ENCODE results near the gene TPO.

Gene TPO

GRCh38 chr2:1413156-1413710 is at the start of gene TPO:
Gene TPO (plus strand): TSS chr2:1413463. CDS start chr2:1414409, 946 bp downstream.
- H3K27ac ChIP-seq (ENCODE audit: low read depth, low read length): no peak within 1 kb of the TSS
- no peaks in the 10 kb centered on the region for H3K79me2 ChIP-seq (ENCODE audit: control insufficient read depth, insufficient read depth, low read length, unreplicated experiment)
- no peaks in the 10 kb centered on the region for H3K4me1 ChIP-seq (ENCODE audit: control insufficient read depth, insufficient read depth, low read length, unreplicated experiment)
- no peaks in the 10 kb centered on the region for H3K27me3 ChIP-seq (ENCODE audit: insufficient read depth, low read length)
- no peak within 1 kb of the TSS for H2AFZ ChIP-seq (ENCODE audit: low read length, unreplicated experiment)
- H3K36me3 ChIP-seq (ENCODE audit: insufficient read depth, low read length): no peaks in the 10 kb centered on the region
- no peak within 1 kb of the TSS for H3K4me3 ChIP-seq (ENCODE audit: low read depth, low read length)

DNA sequence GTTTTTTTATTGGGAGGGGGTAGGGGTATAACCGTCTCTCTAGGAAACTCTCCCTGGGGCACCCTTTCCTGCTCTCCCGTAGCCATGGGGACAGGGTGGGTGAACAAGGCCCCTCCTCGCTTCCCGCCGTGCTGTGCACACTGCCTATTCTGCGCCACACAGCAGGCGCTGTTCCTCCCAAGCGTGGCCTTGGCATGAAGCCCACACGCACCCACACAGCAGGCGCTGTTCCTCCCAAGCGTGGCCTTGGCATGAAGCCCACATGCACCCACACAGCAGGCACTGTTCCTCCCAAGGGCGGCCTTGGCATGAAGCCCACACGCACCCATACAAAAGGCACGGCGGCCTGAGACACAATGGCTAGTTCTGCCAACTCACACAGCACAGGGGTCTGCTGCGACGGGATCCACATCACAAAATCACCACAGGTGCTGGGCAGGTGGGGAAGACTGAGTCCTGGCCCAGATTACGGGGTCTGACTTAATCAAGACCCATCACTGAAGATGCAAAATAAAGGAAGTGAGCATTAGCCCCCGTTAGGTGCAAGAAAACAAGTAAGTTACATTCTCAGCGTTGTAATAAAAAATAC is 46.6 kb upstream of the TPO start:
- Histone ChIP-seq H2AFZ (ENCODE audit: low read length, unreplicated experiment) (no peak overlapping the region), H3K27ac (ENCODE audit: low read depth, low read length) (no peak overlapping the region), H3K36me3 (ENCODE audit: insufficient read depth, low read length) (no peaks in the 10 kb centered on the region), H3K79me2 (ENCODE audit: control insufficient read depth, insufficient read depth, low read length, unreplicated experiment) (no peaks in the 10 kb centered on the region), H3K4me3 (ENCODE audit: low read depth, low read length) (no peak overlapping the region), H3K4me1 (ENCODE audit: control insufficient read depth, insufficient read depth, low read length, unreplicated experiment) (no peaks in the 10 kb centered on the region), H3K27me3 (ENCODE audit: insufficient read depth, low read length) (no peaks in the 10 kb centered on the region)

DNA sequence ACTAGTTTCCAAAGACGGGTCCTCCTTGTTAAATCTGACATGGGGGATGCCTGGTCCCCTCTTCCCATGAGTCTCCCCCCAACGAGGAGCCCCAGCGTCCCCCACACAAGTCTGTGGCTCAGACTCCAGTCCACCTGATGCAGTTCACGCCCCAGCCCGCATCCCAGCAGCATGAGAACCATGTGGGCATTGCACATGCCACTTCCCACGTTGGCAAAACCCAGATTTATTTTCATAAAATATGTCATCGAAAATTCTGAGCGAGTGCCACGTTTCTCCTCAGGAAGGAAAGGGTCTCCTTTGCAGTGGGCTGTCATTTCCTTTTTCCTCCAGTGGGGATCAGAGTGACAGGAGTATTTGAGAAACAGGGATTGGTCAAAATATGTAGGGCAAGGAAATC is 45.7 kb upstream of the TPO start:
- Histone ChIP-seq H3K27me3 (ENCODE audit: insufficient read depth, low read length) (no peaks in the 10 kb centered on the region), H3K4me3 (ENCODE audit: low read depth, low read length) (no peak overlapping the region), H3K36me3 (ENCODE audit: insufficient read depth, low read length) (no peaks in the 10 kb centered on the region), H2AFZ (ENCODE audit: low read length, unreplicated experiment) (no peak overlapping the region), H3K27ac (ENCODE audit: low read depth, low read length) (no peak overlapping the region), H3K4me1 (ENCODE audit: control insufficient read depth, insufficient read depth, low read length, unreplicated experiment) (no peaks in the 10 kb centered on the region), H3K79me2 (ENCODE audit: control insufficient read depth, insufficient read depth, low read length, unreplicated experiment) (no peaks in the 10 kb centered on the region)

DNA sequence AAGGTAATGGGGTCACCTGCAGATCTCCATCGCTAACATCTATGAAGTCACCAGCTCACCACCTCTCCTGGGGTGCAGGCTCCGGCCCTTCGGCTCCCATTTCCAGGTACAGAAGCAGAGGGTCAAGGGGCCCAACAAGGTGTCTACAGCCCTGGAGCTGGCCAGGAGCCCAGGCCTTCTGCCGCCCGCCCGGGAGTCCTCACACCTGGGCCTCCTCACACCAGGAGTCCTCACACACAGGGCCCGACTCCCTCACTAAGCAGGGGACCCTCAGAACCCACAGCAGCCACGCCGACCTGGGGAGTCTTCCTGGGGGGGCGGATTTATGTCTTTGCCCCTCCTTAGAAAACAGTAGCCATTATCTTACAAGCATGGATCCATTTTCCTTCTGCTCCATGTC is 43.4 kb upstream of the TPO start:
- Histone ChIP-seq H3K27ac (ENCODE audit: low read depth, low read length) (no peak overlapping the region), H3K27me3 (ENCODE audit: insufficient read depth, low read length) (no peaks in the 10 kb centered on the region), H2AFZ (ENCODE audit: low read length, unreplicated experiment) (no peak overlapping the region), H3K79me2 (ENCODE audit: control insufficient read depth, insufficient read depth, low read length, unreplicated experiment) (no peaks in the 10 kb centered on the region), H3K4me1 (ENCODE audit: control insufficient read depth, insufficient read depth, low read length, unreplicated experiment) (no peaks in the 10 kb centered on the region), H3K36me3 (ENCODE audit: insufficient read depth, low read length) (no peaks in the 10 kb centered on the region), H3K4me3 (ENCODE audit: low read depth, low read length) (no peak overlapping the region)

- Histone ChIP-seq H3K4me3 (ENCODE audit: low read depth, low read length) (no peak overlapping the region), H2AFZ (ENCODE audit: low read length, unreplicated experiment) (no peak overlapping the region), H3K27ac (ENCODE audit: low read depth, low read length) (no peak overlapping the region), H3K27me3 (ENCODE audit: insufficient read depth, low read length) (no peaks in the 10 kb centered on the region), H3K79me2 (ENCODE audit: control insufficient read depth, insufficient read depth, low read length, unreplicated experiment) (no peaks in the 10 kb centered on the region), H3K36me3 (ENCODE audit: insufficient read depth, low read length) (no peaks in the 10 kb centered on the region), H3K4me1 (ENCODE audit: control insufficient read depth, insufficient read depth, low read length, unreplicated experiment) (no peaks in the 10 kb centered on the region)
These were observed 42.8 kb upstream of the TPO start for GRCh38 chr2:1370461-1370860.

- Histone ChIP-seq H3K79me2 (ENCODE audit: control insufficient read depth, insufficient read depth, low read length, unreplicated experiment) (no peaks in the 10 kb centered on the region), H3K4me1 (ENCODE audit: control insufficient read depth, insufficient read depth, low read length, unreplicated experiment) (no peaks in the 10 kb centered on the region), H3K4me3 (ENCODE audit: low read depth, low read length) (no peak overlapping the region), H2AFZ (ENCODE audit: low read length, unreplicated experiment) (no peak overlapping the region), H3K27me3 (ENCODE audit: insufficient read depth, low read length) (no peaks in the 10 kb centered on the region), H3K27ac (ENCODE audit: low read depth, low read length) (no peak overlapping the region), H3K36me3 (ENCODE audit: insufficient read depth, low read length) (no peaks in the 10 kb centered on the region)
These were observed 42.2 kb upstream of the TPO start for GRCh38 chr2:1371082-1371481.

DNA sequence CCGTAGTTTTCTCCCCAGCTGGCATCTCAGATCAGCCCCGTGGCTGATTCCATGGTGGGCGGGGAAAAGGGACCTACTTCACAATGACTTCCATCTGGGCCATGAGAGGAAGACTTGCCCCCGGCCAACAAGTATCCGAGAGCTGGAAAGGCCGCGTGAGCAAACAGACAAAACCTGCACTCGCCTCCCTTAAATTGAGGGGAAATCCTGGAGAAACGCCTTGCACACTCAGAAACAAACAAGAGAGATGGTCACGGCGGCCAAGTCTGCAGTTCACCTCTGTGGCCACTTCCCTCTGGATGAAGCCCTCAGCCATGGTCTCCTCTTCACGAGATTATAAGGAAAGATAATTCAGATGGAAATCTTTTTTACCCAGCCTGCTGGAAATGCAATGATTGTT is 39.4 kb upstream of the TPO start:
- H3K27ac ChIP-seq (ENCODE audit: low read depth, low read length): no peak overlapping the region
- H3K4me1 ChIP-seq (ENCODE audit: control insufficient read depth, insufficient read depth, low read length, unreplicated experiment): no peaks in the 10 kb centered on the region
- no peaks in the 10 kb centered on the region for H3K27me3 ChIP-seq (ENCODE audit: insufficient read depth, low read length)
- H3K79me2 ChIP-seq (ENCODE audit: control insufficient read depth, insufficient read depth, low read length, unreplicated experiment): no peaks in the 10 kb centered on the region
- no peak overlapping the region for H2AFZ ChIP-seq (ENCODE audit: low read length, unreplicated experiment)
- no peak overlapping the region for H3K4me3 ChIP-seq (ENCODE audit: low read depth, low read length)
- H3K36me3 ChIP-seq (ENCODE audit: insufficient read depth, low read length): no peaks in the 10 kb centered on the region

- H3K4me1 ChIP-seq (ENCODE audit: control insufficient read depth, insufficient read depth, low read length, unreplicated experiment): no peaks in the 10 kb centered on the region
- no peaks in the 10 kb centered on the region for H3K36me3 ChIP-seq (ENCODE audit: insufficient read depth, low read length)
- H2AFZ ChIP-seq (ENCODE audit: low read length, unreplicated experiment): no peak overlapping the region
- no peaks in the 10 kb centered on the region for H3K79me2 ChIP-seq (ENCODE audit: control insufficient read depth, insufficient read depth, low read length, unreplicated experiment)
- H3K27ac ChIP-seq (ENCODE audit: low read depth, low read length): no peak overlapping the region
- H3K27me3 ChIP-seq (ENCODE audit: insufficient read depth, low read length): no peaks in the 10 kb centered on the region
- H3K4me3 ChIP-seq (ENCODE audit: low read depth, low read length): no peak overlapping the region
These were observed 39.0 kb upstream of the TPO start for GRCh38 chr2:1374287-1374686.

- H2AFZ ChIP-seq (ENCODE audit: low read length, unreplicated experiment): no peak overlapping the region
- no peaks in the 10 kb centered on the region for H3K36me3 ChIP-seq (ENCODE audit: insufficient read depth, low read length)
- H3K79me2 ChIP-seq (ENCODE audit: control insufficient read depth, insufficient read depth, low read length, unreplicated experiment): no peaks in the 10 kb centered on the region
- no peak overlapping the region for H3K4me3 ChIP-seq (ENCODE audit: low read depth, low read length)
- H3K27ac ChIP-seq (ENCODE audit: low read depth, low read length): no peak overlapping the region
- no peaks in the 10 kb centered on the region for H3K4me1 ChIP-seq (ENCODE audit: control insufficient read depth, insufficient read depth, low read length, unreplicated experiment)
- no peaks in the 10 kb centered on the region for H3K27me3 ChIP-seq (ENCODE audit: insufficient read depth, low read length)
These were observed 37.5 kb upstream of the TPO start for GRCh38 chr2:1375794-1376193.

DNA sequence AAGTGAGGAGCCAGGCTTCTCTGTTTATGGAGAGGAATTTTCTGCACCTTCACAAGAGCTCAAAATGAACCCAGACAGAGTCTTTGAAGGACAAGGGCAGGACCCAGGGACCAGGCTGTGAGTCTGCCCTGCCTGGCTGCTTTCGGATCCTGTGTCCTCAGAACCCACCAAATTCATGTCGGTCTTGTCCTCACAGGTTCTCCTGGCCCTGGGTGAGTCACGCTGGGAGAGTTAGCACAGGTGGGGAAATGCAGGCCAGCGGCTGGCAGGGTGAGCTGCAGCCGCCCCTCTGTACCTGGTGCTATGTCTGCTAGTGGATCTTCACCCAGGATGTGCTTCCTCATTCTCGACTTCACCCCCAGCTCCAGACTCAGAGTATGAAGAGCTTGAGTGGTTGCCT is 35.8 kb upstream of the TPO start:
- no peak overlapping the region for H2AFZ ChIP-seq (ENCODE audit: low read length, unreplicated experiment)
- H3K27ac ChIP-seq (ENCODE audit: low read depth, low read length): no peak overlapping the region
- no peaks in the 10 kb centered on the region for H3K36me3 ChIP-seq (ENCODE audit: insufficient read depth, low read length)
- H3K27me3 ChIP-seq (ENCODE audit: insufficient read depth, low read length): no peaks in the 10 kb centered on the region
- H3K4me3 ChIP-seq (ENCODE audit: low read depth, low read length): no peak overlapping the region
- no peaks in the 10 kb centered on the region for H3K4me1 ChIP-seq (ENCODE audit: control insufficient read depth, insufficient read depth, low read length, unreplicated experiment)
- no peaks in the 10 kb centered on the region for H3K79me2 ChIP-seq (ENCODE audit: control insufficient read depth, insufficient read depth, low read length, unreplicated experiment)

DNA sequence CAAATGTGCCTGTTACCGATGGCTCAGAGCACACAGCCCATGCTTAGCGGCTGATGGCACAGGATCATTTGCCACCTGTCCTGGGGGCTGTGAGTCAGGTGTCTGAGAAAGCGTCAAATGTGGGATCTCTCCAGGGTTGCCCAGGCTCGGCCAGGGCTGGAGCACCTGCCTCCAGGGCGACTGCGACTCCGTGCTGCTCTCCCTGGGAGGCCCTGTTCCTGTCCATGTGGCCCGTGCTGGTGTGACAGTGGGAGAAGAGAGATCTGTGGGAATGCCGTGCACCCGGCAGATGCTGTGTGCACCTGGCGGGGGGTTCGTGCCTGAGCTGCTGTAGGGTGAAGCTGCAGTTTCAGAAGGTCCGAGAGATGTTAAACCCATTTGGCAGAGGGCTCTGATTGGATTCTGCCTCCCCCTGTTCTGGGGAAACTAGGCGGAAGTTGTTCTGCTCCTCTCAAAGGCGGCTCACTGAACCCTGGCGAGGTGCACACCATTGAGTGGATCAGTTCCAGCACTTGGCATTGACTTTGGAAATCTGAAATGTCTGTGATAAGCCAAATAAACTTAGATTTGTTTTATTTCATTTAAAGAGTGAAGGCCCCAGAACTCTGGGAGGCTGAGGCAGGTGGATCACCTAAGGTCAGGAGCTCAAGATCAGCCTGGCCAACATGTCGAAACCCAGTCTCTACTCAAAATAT is 34.7 kb upstream of the TPO start:
- Histone ChIP-seq H3K79me2 (ENCODE audit: control insufficient read depth, insufficient read depth, low read length, unreplicated experiment) (no peaks in the 10 kb centered on the region), H3K27ac (ENCODE audit: low read depth, low read length) (no peak overlapping the region), H3K36me3 (ENCODE audit: insufficient read depth, low read length) (no peaks in the 10 kb centered on the region), H3K27me3 (ENCODE audit: insufficient read depth, low read length) (no peaks in the 10 kb centered on the region), H2AFZ (ENCODE audit: low read length, unreplicated experiment) (no peak overlapping the region), H3K4me1 (ENCODE audit: control insufficient read depth, insufficient read depth, low read length, unreplicated experiment) (no peaks in the 10 kb centered on the region), H3K4me3 (ENCODE audit: low read depth, low read length) (no peak overlapping the region)

All from ACC112 (cell line).